ENCODE results near the gene GABRD.

Gene GABRD

GRCh38 chr1:2025491-2025981 lies 6.4 kb downstream of the GABRD start:
- peaks cover 0 to 15% (median 12%) of the 10 kb centered on the region in 5 donors for H3K4me1 ChIP-seq (ENCODE audit: control insufficient read depth in 5 of 5, insufficient read depth in 5 of 5, low read length in 5 of 5)
- H3K4me3 ChIP-seq (ENCODE audit: low read depth in 1 of 5, low read length in 5 of 5) = peak overlapping the region in 2 of 5 donors; percentile 42 to 49

GRCh38 chr1:2027961-2028583 lies 8.9 kb downstream of the GABRD start:
- no peaks in the 10 kb centered on the region for H3K36me3 ChIP-seq (ENCODE audit: control insufficient read depth in 5 of 5, insufficient read depth in 5 of 5, low read length in 5 of 5)
- peaks cover 0 to 15% (median 12%) of the 10 kb centered on the region in 5 donors for H3K4me1 ChIP-seq (ENCODE audit: control insufficient read depth in 5 of 5, insufficient read depth in 5 of 5, low read length in 5 of 5)
- H3K27me3 ChIP-seq (ENCODE audit: control insufficient read depth in 5 of 5, insufficient read depth in 4 of 5, low read length in 5 of 5) = peaks cover 14 to 26% (median 17%) of the 10 kb centered on the region in 5 donors
- no peak overlapping the region for H3K27ac ChIP-seq (ENCODE audit: low read depth, low read length)
- H3K4me3 ChIP-seq (ENCODE audit: low read depth in 1 of 5, low read length in 5 of 5) = no peak overlapping the region
- no peak overlapping the region for H3K9ac ChIP-seq (ENCODE audit: low read length in 5 of 5)
- no peaks in the 10 kb centered on the region for H3K9me3 ChIP-seq (ENCODE audit: control insufficient read depth in 5 of 5, low read length in 5 of 5)

More at GRCh38 chr1:2025491-2025981, 6.4 kb downstream of the GABRD start:
- Histone ChIP-seq H3K9me3 (ENCODE audit: control insufficient read depth in 5 of 5, low read length in 5 of 5) (no peaks in the 10 kb centered on the region), H3K9ac (ENCODE audit: low read length in 5 of 5) (no peak overlapping the region), H3K27me3 (ENCODE audit: control insufficient read depth in 5 of 5, insufficient read depth in 4 of 5, low read length in 5 of 5) (peaks cover 30 to 43% (median 34%) of the 10 kb centered on the region in 5 donors), H3K36me3 (ENCODE audit: control insufficient read depth in 5 of 5, insufficient read depth in 5 of 5, low read length in 5 of 5) (no peaks in the 10 kb centered on the region), H3K27ac (ENCODE audit: low read depth, low read length) (no peak overlapping the region)

GRCh38 chr1:2028870-2029560 lies 9.9 kb downstream of the GABRD start:
- Histone ChIP-seq H3K36me3 (ENCODE audit: control insufficient read depth in 5 of 5, insufficient read depth in 5 of 5, low read length in 5 of 5) (no peaks in the 10 kb centered on the region), H3K9ac (ENCODE audit: low read length in 5 of 5) (no peak overlapping the region), H3K4me3 (ENCODE audit: low read depth in 1 of 5, low read length in 5 of 5) (no peak overlapping the region), H3K27ac (ENCODE audit: low read depth, low read length) (no peak overlapping the region), H3K27me3 (ENCODE audit: control insufficient read depth in 5 of 5, insufficient read depth in 4 of 5, low read length in 5 of 5) (peaks cover 10 to 22% (median 14%) of the 10 kb centered on the region in 5 donors), H3K9me3 (ENCODE audit: control insufficient read depth in 5 of 5, low read length in 5 of 5) (no peaks in the 10 kb centered on the region), H3K4me1 (ENCODE audit: control insufficient read depth in 5 of 5, insufficient read depth in 5 of 5, low read length in 5 of 5) (peaks cover 0 to 15% (median 12%) of the 10 kb centered on the region in 5 donors)

GRCh38 chr1:2029561-2029960 lies 10.4 kb downstream of the GABRD start:
- Histone ChIP-seq H3K9me3 (ENCODE audit: control insufficient read depth in 5 of 5, low read length in 5 of 5) (no peaks in the 10 kb centered on the region), H3K4me3 (ENCODE audit: low read depth in 1 of 5, low read length in 5 of 5) (no peak overlapping the region), H3K27ac (ENCODE audit: low read depth, low read length) (no peak overlapping the region), H3K36me3 (ENCODE audit: control insufficient read depth in 5 of 5, insufficient read depth in 5 of 5, low read length in 5 of 5) (no peaks in the 10 kb centered on the region), H3K4me1 (ENCODE audit: control insufficient read depth in 5 of 5, insufficient read depth in 5 of 5, low read length in 5 of 5) (peaks cover 0 to 15% (median 12%) of the 10 kb centered on the region in 5 donors), H3K27me3 (ENCODE audit: control insufficient read depth in 5 of 5, insufficient read depth in 4 of 5, low read length in 5 of 5) (peaks cover 8 to 22% (median 14%) of the 10 kb centered on the region in 5 donors), H3K9ac (ENCODE audit: low read length in 5 of 5) (no peak overlapping the region)

- H3K9ac ChIP-seq (ENCODE audit: low read length in 5 of 5) = no peak overlapping the region
- H3K4me3 ChIP-seq (ENCODE audit: low read depth in 1 of 5, low read length in 5 of 5) = no peak overlapping the region
- no peaks in the 10 kb centered on the region for H3K36me3 ChIP-seq (ENCODE audit: control insufficient read depth in 5 of 5, insufficient read depth in 5 of 5, low read length in 5 of 5)
- H3K4me1 ChIP-seq (ENCODE audit: control insufficient read depth in 5 of 5, insufficient read depth in 5 of 5, low read length in 5 of 5) = peaks cover 0 to 10% (median 8%) of the 10 kb centered on the region in 5 donors
- H3K9me3 ChIP-seq (ENCODE audit: control insufficient read depth in 5 of 5, low read length in 5 of 5) = no peaks in the 10 kb centered on the region
- peaks cover 6 to 18% (median 9%) of the 10 kb centered on the region in 5 donors for H3K27me3 ChIP-seq (ENCODE audit: control insufficient read depth in 5 of 5, insufficient read depth in 4 of 5, low read length in 5 of 5)
- H3K27ac ChIP-seq (ENCODE audit: low read depth, low read length) = no peak overlapping the region
These were observed 11.1 kb downstream of the GABRD start for GRCh38 chr1:2030076-2030871.

- Histone ChIP-seq H3K36me3 (ENCODE audit: control insufficient read depth in 5 of 5, insufficient read depth in 5 of 5, low read length in 5 of 5) (no peaks in the 10 kb centered on the region), H3K27me3 (ENCODE audit: control insufficient read depth in 5 of 5, insufficient read depth in 4 of 5, low read length in 5 of 5) (peaks cover 3 to 22% (median 13%) of the 10 kb centered on the region in 5 donors), H3K4me3 (ENCODE audit: low read depth in 1 of 5, low read length in 5 of 5) (no peak overlapping the region), H3K4me1 (ENCODE audit: control insufficient read depth in 5 of 5, insufficient read depth in 5 of 5, low read length in 5 of 5) (no peaks in the 10 kb centered on the region), H3K27ac (ENCODE audit: low read depth, low read length) (no peak overlapping the region), H3K9ac (ENCODE audit: low read length in 5 of 5) (no peak overlapping the region), H3K9me3 (ENCODE audit: control insufficient read depth in 5 of 5, low read length in 5 of 5) (no peaks in the 10 kb centered on the region)
These were observed 12.7 kb downstream of the GABRD start for GRCh38 chr1:2031546-2032540.

- Histone ChIP-seq H3K9ac (ENCODE audit: low read length in 5 of 5) (no peak overlapping the region), H3K4me1 (ENCODE audit: control insufficient read depth in 5 of 5, insufficient read depth in 5 of 5, low read length in 5 of 5) (no peaks in the 10 kb centered on the region), H3K27ac (ENCODE audit: low read depth, low read length) (no peak overlapping the region), H3K9me3 (ENCODE audit: control insufficient read depth in 5 of 5, low read length in 5 of 5) (no peaks in the 10 kb centered on the region), H3K27me3 (ENCODE audit: control insufficient read depth in 5 of 5, insufficient read depth in 4 of 5, low read length in 5 of 5) (peaks cover 3 to 22% (median 13%) of the 10 kb centered on the region in 5 donors), H3K4me3 (ENCODE audit: low read depth in 1 of 5, low read length in 5 of 5) (no peak overlapping the region), H3K36me3 (ENCODE audit: control insufficient read depth in 5 of 5, insufficient read depth in 5 of 5, low read length in 5 of 5) (no peaks in the 10 kb centered on the region)
These were observed 13.6 kb downstream of the GABRD start for GRCh38 chr1:2032737-2033136.

- H3K9ac ChIP-seq (ENCODE audit: low read length in 5 of 5) = no peak overlapping the region
- H3K27me3 ChIP-seq (ENCODE audit: control insufficient read depth in 5 of 5, insufficient read depth in 4 of 5, low read length in 5 of 5) = peaks cover 3 to 22% (median 13%) of the 10 kb centered on the region in 5 donors
- H3K9me3 ChIP-seq (ENCODE audit: control insufficient read depth in 5 of 5, low read length in 5 of 5) = peaks cover 0 to 3% (median under 1%) of the 10 kb centered on the region in 5 donors
- no peak overlapping the region for H3K4me3 ChIP-seq (ENCODE audit: low read depth in 1 of 5, low read length in 5 of 5)
- H3K36me3 ChIP-seq (ENCODE audit: control insufficient read depth in 5 of 5, insufficient read depth in 5 of 5, low read length in 5 of 5) = no peaks in the 10 kb centered on the region
- H3K4me1 ChIP-seq (ENCODE audit: control insufficient read depth in 5 of 5, insufficient read depth in 5 of 5, low read length in 5 of 5) = no peaks in the 10 kb centered on the region
- H3K27ac ChIP-seq (ENCODE audit: low read depth, low read length) = no peak overlapping the region
These were observed 14.0 kb downstream of the GABRD start for GRCh38 chr1:2033165-2033564.

GRCh38 chr1:2036287-2036686 lies 17.1 kb downstream of the GABRD start:
- Histone ChIP-seq H3K27me3 (ENCODE audit: control insufficient read depth in 5 of 5, insufficient read depth in 4 of 5, low read length in 5 of 5) (peaks cover 0 to 21% (median 13%) of the 10 kb centered on the region in 5 donors), H3K4me3 (ENCODE audit: low read depth in 1 of 5, low read length in 5 of 5) (no peak overlapping the region), H3K27ac (ENCODE audit: low read depth, low read length) (no peak overlapping the region), H3K36me3 (ENCODE audit: control insufficient read depth in 5 of 5, insufficient read depth in 5 of 5, low read length in 5 of 5) (no peaks in the 10 kb centered on the region), H3K9ac (ENCODE audit: low read length in 5 of 5) (no peak overlapping the region), H3K4me1 (ENCODE audit: control insufficient read depth in 5 of 5, insufficient read depth in 5 of 5, low read length in 5 of 5) (no peaks in the 10 kb centered on the region), H3K9me3 (ENCODE audit: control insufficient read depth in 5 of 5, low read length in 5 of 5) (peaks cover 0 to 5% (median 2%) of the 10 kb centered on the region in 5 donors)
